HepG2 (cell line): Measurements from ENCODE around the gene TMEM114. TPM values are rescaled to one million over a fixed set of nuclear protein-coding genes. Genes with fewer than 3 reads are reported as not detected.

ENCODE experiments used
- BRCA1 ChIP-seq: sonication (generic); formaldehyde crosslinking; IDR thresholded peaks from 2 replicates; pipeline ENCODE4 v1.4.0; 2020; ENCODE audit warnings: missing genetic modification reagents
- HNRNPLL ChIP-seq: fragments of 200-400 bp; formaldehyde crosslinking; IDR thresholded peaks from 2 replicates; pipeline ENCODE4 v1.6.1; 2017; ENCODE audit warnings: mild to moderate bottlenecking, low read depth, low read length; ENCODE audit not compliant: poor library complexity, severe bottlenecking
- NFKB2 ChIP-seq: sonication (generic); formaldehyde crosslinking; IDR thresholded peaks from 2 replicates; pipeline ENCODE4 v1.4.0; 2020; ENCODE audit warnings: missing genetic modification reagents, borderline replicate concordance
- NR2F2 ChIP-seq: IDR thresholded peaks from 2 replicates; pipeline ENCODE4 v1.6.1; 2012; ENCODE audit warnings: low read depth, inconsistent platforms, borderline replicate concordance
- NR3C1 ChIP-seq: sonication (generic); formaldehyde crosslinking; IDR thresholded peaks from 2 replicates; pipeline ENCODE4 v1.4.0; 2020; ENCODE audit warnings: missing genetic modification reagents
- PAWR ChIP-seq: sonication (generic); formaldehyde crosslinking; IDR thresholded peaks from 2 replicates; pipeline ENCODE4 v1.4.0; 2020; ENCODE audit warnings: missing genetic modification reagents, mild to moderate bottlenecking, borderline replicate concordance
- PHF8 ChIP-seq: sonication (generic); formaldehyde crosslinking; IDR thresholded peaks from 2 replicates; pipeline ENCODE4 v1.5.0; 2020; ENCODE audit warnings: missing genetic modification reagents
- SIX4 ChIP-seq: sonication (generic); formaldehyde crosslinking; IDR thresholded peaks from 2 replicates; pipeline ENCODE4 v1.4.0; 2020; ENCODE audit warnings: missing genetic modification reagents
- STAT5B ChIP-seq: sonication (generic); formaldehyde crosslinking; IDR thresholded peaks from 2 replicates; pipeline ENCODE4 v1.4.0; 2020; ENCODE audit warnings: missing genetic modification reagents
- ZMAT3 ChIP-seq: sonication (generic); formaldehyde crosslinking; conservative IDR thresholded peaks from 2 replicates; pipeline ENCODE4 v1.7.0; 2021; ENCODE audit warnings: missing genetic modification reagents
- ZNF230 ChIP-seq: sonication (generic); formaldehyde crosslinking; IDR thresholded peaks from 2 replicates; pipeline ENCODE4 v1.4.0; 2020; ENCODE audit warnings: mild to moderate bottlenecking, missing genetic modification reagents
- ZNF337 ChIP-seq: sonication (generic); formaldehyde crosslinking; IDR thresholded peaks from 2 replicates; pipeline ENCODE4 v1.5.1; 2020; ENCODE audit warnings: missing genetic modification reagents, low read depth, mild to moderate bottlenecking, borderline replicate concordance
- polyA plus RNA-seq, 8 experiments: library from polyadenylated mRNA; depleted of rRNA in 3 of 8; stranded (reverse) in 7 of 8; unstranded in 1 of 8; fragments of >200 nt; fragmentation: Illumina TruSeq in 4 of 8; extraction: Trizol in 4 of 8; gene quantifications; 2 replicates each; pipeline versions ENCODE4 v1.2.1 to v1.2.3, GENCODE V29; 2011 to 2016; ENCODE audit warnings: low read depth in 4 of 8, missing spikeins in 1 of 8, mixed read lengths in 1 of 8; ENCODE audit not compliant: insufficient read depth in 1 of 8
- total RNA-seq, 5 experiments: library from RNA; depleted of rRNA; stranded (reverse); fragments of >200 nt; fragmentation: Illumina TruSeq; extraction: Trizol; gene quantifications; 2 replicates each; pipeline ENCODE4 v1.2.3, GENCODE V29; 2016; ENCODE audit warnings: low read depth in 1 of 5
- TF ChIP-seq, protein P1 (sequence below): sonication (generic); formaldehyde crosslinking; IDR thresholded peaks from 2 replicates; pipeline ENCODE4 v1.8.0; 2022; ENCODE audit warnings: missing genetic modification reagents, mild to moderate bottlenecking, inconsistent platforms, borderline replicate concordance
- TF ChIP-seq, protein P2 (sequence below): sonication (generic); formaldehyde crosslinking; IDR thresholded peaks from 2 replicates; pipeline ENCODE4 v1.4.0; 2020; ENCODE audit warnings: missing genetic modification reagents
- TF ChIP-seq, protein P3 (sequence below): sonication (generic); formaldehyde crosslinking; IDR thresholded peaks from 2 replicates; pipeline ENCODE4 v1.8.0; 2022; ENCODE audit warnings: missing genetic modification reagents, mild to moderate bottlenecking, moderate library complexity, borderline replicate concordance
- TF ChIP-seq, protein P4 (sequence below): fragments of 450-650 bp; IDR thresholded peaks from 2 replicates; pipeline ENCODE4 v1.6.1; 2016
- TF ChIP-seq, protein P5 (sequence below): sonication (generic); formaldehyde crosslinking; IDR thresholded peaks from 2 replicates; pipeline ENCODE4 v1.5.0; 2020; ENCODE audit warnings: missing genetic modification reagents, mild to moderate bottlenecking, borderline replicate concordance
- TF ChIP-seq, protein P6 (sequence below): sonication (generic); formaldehyde crosslinking; conservative IDR thresholded peaks from 2 replicates; pipeline ENCODE4 v1.4.0; 2020; ENCODE audit warnings: missing genetic modification reagents
- TF ChIP-seq, protein P7 (sequence below): IDR thresholded peaks from 2 replicates; pipeline ENCODE4 v1.6.1; 2016

Gene TMEM114
- total and polyA plus RNA-seq, 2 of the 13 experiments (the other 11 are each of a cell fraction or from before 2014, with no cell fraction given): not detected

DNA sequence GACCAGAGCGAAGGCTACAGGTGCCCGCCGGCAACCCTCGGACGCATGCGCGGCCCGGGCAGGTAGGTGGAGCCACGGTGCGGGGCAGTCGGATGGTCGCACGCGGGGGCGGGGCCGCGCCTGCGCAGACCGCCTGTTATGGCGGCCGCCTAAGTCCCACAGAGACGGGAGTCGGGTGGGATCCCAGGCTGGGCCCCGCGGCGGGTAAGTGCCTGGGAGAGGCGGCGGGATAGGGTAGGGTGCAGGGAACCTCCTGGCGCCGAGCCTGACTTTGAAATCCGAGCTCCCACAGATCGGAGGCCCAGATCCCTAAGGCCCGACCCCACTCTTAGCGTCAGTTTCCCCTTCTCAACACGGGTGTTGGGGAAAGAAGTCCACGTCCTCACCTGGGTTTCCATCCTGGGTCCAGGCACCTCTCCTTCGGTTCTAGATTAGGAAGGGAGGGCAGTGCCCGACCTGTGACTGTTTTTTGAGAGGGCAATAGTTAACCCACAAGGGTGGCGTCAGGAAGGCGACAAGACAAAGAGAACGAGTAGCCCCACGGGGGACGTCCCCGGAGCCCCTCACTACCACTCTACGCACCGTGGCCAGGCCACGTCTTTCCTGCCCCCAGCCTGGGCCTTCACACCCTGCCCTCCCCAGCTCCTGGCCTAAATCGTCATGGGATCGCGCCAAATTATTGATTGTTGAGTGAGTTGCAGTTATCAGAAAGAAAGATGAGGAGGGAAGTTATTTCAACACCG, 31.4 kb upstream of the TMEM114 start, which contains the start of gene METTL22 (continued):
- TF ChIP-seq ZNF337: peak; percentile 70; the same call in 1 of the 2 replicates
- peak; percentile 79; the same call in 1 of the 2 replicates for TF ChIP-seq ZNF230 (CRISPR knock-in tag)
- no peak for TF ChIP-seq PAWR (CRISPR knock-in tag)
- TF ChIP-seq, protein P1, sequence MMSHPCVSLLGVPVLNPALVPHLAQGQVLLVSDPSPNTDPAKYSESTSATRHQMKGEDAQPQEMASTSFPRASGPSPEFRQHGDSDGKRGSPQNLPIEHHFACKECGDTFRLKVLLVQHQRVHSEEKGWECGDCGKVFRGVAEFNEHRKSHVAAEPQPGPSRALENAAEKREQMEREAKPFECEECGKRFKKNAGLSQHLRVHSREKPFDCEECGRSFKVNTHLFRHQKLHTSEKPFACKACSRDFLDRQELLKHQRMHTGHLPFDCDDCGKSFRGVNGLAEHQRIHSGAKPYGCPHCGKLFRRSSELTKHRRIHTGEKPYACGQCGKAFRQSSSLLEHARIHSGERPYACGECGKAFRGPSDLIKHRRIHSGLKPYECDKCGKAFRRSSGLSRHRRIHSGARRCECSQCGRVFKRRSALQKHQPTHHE (CRISPR knock-in tag): no peak
- TF ChIP-seq PHF8: peak; percentile 99
- TF ChIP-seq NFKB2: peak; percentile 90; the same call in 1 of the 2 replicates
- TF ChIP-seq, protein P2, sequence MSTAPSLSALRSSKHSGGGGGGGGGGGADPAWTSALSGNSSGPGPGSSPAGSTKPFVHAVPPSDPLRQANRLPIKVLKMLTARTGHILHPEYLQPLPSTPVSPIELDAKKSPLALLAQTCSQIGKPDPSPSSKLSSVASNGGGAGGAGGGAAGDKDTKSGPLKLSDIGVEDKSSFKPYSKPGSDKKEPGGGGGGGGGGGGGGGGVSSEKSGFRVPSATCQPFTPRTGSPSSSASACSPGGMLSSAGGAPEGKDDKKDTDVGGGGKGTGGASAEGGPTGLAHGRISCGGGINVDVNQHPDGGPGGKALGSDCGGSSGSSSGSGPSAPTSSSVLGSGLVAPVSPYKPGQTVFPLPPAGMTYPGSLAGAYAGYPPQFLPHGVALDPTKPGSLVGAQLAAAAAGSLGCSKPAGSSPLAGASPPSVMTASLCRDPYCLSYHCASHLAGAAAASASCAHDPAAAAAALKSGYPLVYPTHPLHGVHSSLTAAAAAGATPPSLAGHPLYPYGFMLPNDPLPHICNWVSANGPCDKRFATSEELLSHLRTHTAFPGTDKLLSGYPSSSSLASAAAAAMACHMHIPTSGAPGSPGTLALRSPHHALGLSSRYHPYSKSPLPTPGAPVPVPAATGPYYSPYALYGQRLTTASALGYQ (CRISPR knock-in tag): peak; percentile 40; the same call in 1 of the 2 replicates
- TF ChIP-seq NR2F2: peak; percentile 45; the same call in 1 of the 2 replicates
- TF ChIP-seq, protein P3, sequence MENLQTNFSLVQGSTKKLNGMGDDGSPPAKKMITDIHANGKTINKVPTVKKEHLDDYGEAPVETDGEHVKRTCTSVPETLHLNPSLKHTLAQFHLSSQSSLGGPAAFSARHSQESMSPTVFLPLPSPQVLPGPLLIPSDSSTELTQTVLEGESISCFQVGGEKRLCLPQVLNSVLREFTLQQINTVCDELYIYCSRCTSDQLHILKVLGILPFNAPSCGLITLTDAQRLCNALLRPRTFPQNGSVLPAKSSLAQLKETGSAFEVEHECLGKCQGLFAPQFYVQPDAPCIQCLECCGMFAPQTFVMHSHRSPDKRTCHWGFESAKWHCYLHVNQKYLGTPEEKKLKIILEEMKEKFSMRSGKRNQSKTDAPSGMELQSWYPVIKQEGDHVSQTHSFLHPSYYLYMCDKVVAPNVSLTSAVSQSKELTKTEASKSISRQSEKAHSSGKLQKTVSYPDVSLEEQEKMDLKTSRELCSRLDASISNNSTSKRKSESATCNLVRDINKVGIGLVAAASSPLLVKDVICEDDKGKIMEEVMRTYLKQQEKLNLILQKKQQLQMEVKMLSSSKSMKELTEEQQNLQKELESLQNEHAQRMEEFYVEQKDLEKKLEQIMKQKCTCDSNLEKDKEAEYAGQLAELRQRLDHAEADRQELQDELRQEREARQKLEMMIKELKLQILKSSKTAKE (CRISPR knock-in tag): no peak
- TF ChIP-seq HNRNPLL: peak; percentile 37
- TF ChIP-seq, protein P4, sequence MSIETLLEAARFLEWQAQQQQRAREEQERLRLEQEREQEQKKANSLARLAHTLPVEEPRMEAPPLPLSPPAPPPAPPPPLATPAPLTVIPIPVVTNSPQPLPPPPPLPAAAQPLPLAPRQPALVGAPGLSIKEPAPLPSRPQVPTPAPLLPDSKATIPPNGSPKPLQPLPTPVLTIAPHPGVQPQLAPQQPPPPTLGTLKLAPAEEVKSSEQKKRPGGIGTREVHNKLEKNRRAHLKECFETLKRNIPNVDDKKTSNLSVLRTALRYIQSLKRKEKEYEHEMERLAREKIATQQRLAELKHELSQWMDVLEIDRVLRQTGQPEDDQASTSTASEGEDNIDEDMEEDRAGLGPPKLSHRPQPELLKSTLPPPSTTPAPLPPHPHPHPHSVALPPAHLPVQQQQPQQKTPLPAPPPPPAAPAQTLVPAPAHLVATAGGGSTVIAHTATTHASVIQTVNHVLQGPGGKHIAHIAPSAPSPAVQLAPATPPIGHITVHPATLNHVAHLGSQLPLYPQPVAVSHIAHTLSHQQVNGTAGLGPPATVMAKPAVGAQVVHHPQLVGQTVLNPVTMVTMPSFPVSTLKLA: peak; percentile 17; the same call in 1 of the 2 replicates
- TF ChIP-seq SIX4 (CRISPR knock-in tag): peak; percentile 56; the same call in 1 of the 2 replicates
- 0 out of 2 replicates have a peak, but pooled peaks have one; percentile 82 for TF ChIP-seq NR3C1 (CRISPR knock-in tag)
- TF ChIP-seq, protein P5, sequence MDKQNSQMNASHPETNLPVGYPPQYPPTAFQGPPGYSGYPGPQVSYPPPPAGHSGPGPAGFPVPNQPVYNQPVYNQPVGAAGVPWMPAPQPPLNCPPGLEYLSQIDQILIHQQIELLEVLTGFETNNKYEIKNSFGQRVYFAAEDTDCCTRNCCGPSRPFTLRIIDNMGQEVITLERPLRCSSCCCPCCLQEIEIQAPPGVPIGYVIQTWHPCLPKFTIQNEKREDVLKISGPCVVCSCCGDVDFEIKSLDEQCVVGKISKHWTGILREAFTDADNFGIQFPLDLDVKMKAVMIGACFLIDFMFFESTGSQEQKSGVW (CRISPR knock-in tag): no peak
- TF ChIP-seq BRCA1 (CRISPR knock-in tag): peak; percentile 94
- TF ChIP-seq ZMAT3 (CRISPR knock-in tag): peak; percentile 91
- TF ChIP-seq, protein P6, sequence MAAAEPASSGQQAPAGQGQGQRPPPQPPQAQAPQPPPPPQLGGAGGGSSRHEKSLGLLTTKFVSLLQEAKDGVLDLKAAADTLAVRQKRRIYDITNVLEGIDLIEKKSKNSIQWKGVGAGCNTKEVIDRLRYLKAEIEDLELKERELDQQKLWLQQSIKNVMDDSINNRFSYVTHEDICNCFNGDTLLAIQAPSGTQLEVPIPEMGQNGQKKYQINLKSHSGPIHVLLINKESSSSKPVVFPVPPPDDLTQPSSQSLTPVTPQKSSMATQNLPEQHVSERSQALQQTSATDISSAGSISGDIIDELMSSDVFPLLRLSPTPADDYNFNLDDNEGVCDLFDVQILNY (CRISPR knock-in tag): no peak; the same call in 1 of the 2 replicates
- TF ChIP-seq, protein P7, sequence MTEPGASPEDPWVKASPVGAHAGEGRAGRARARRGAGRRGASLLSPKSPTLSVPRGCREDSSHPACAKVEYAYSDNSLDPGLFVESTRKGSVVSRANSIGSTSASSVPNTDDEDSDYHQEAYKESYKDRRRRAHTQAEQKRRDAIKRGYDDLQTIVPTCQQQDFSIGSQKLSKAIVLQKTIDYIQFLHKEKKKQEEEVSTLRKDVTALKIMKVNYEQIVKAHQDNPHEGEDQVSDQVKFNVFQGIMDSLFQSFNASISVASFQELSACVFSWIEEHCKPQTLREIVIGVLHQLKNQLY: peak; percentile 41; the same call in 1 of the 2 replicates
- TF ChIP-seq STAT5B: peak; percentile 92; the same call in 1 of the 2 replicates
